B cell (primary cell): ENCODE data around the gene PSMD11. TPM values are rescaled to one million over a fixed set of nuclear protein-coding genes. Genes with fewer than 3 reads are reported as not detected.

ENCODE experiments used
- ATAC-seq: fragments of 200-7000 bp; cut with Tn5 transposase; one replicate; pipeline ENCODE4 v1.10.0; 2021; ENCODE audit warnings: low read depth, mild to moderate bottlenecking, moderate number of reproducible peaks, moderate library complexity
- CTCF ChIA-PET: fragments of 350-600 bp; sonication (Branson Sonifier 250); formaldehyde crosslinking; loops from one replicate; lab custom pipeline; 2021; ENCODE audit warnings: antibody characterized with exemption, inconsistent platforms; lab: Charles Lee
- POLR2A ChIA-PET: fragments of 350-600 bp; sonication (Branson Sonifier 250); formaldehyde crosslinking; loops from one replicate; lab custom pipeline; 2021; ENCODE audit warnings: antibody characterized with exemption; lab: Charles Lee
- DNase-seq: peaks from one replicate; pipeline ENCODE4 v3.0.0; 2013
- H2AFZ ChIP-seq: 2 replicates; pipeline ENCODE4 v1.6.1; 2012; ENCODE audit warnings: mild to moderate bottlenecking, low read depth, low read length; ENCODE audit not compliant: insufficient read depth, poor library complexity, severe bottlenecking
- H3K27ac ChIP-seq, 2 donors: 1 replicate in 1 of 2; 2 replicates in 1 of 2; pipeline ENCODE4 v1.5.1; 2012 to 2013; ENCODE audit warnings: low read length in 2 of 2, mild to moderate bottlenecking in 2 of 2, moderate library complexity in 1 of 2
- H3K27me3 ChIP-seq, 4 experiments: fragments of 200-600 bp in 1 of 4; sonication (generic) in 1 of 4; replicated peaks in 1 of 4; 1 replicate in 2 of 4; 2 replicates in 2 of 4; pipeline versions ENCODE4 v1.6.1 to v1.7.0; 2013 to 2016; ENCODE audit warnings: low read length in 3 of 4, mild to moderate bottlenecking in 2 of 4, mixed read lengths in 1 of 4, moderate library complexity in 1 of 4; ENCODE audit not compliant: insufficient read depth in 4 of 4, control insufficient read depth in 3 of 4; ENCODE audit errors: control extremely low read depth in 1 of 4
- H3K36me3 ChIP-seq, 2 experiments: replicated peaks in 1 of 2; 1 replicate in 1 of 2; 2 replicates in 1 of 2; pipeline versions ENCODE4 v1.6.1 to v1.7.1; 2013; ENCODE audit warnings: low read length in 1 of 2; ENCODE audit not compliant: insufficient read depth in 2 of 2, control insufficient read depth in 1 of 2; ENCODE audit errors: control extremely low read depth in 1 of 2, extremely low read depth in 1 of 2
- H3K4me1 ChIP-seq, 2 donors: fragments of 200-600 bp in 1 of 2; sonication (generic) in 1 of 2; 1 replicate in 1 of 2; 2 replicates in 1 of 2; pipeline versions ENCODE4 v1.5.1 to v1.6.1; 2013 to 2017; ENCODE audit warnings: low read length in 2 of 2; ENCODE audit not compliant: control insufficient read depth in 2 of 2, insufficient read depth in 2 of 2
- H3K4me2 ChIP-seq: replicated peaks from 2 replicates; pipeline ENCODE3; 2012; ENCODE audit warnings: mild to moderate bottlenecking, low read depth, low read length; ENCODE audit not compliant: poor library complexity, severe bottlenecking
- H3K4me3 ChIP-seq, 5 experiments: fragments of 200-600 bp in 1 of 5; sonication (generic) in 1 of 5; 1 replicate in 3 of 5; 2 replicates in 2 of 5; pipeline versions ENCODE4 v1.5.1 to v1.7.0; 2011 to 2016; ENCODE audit warnings: low read length in 4 of 5, mild to moderate bottlenecking in 4 of 5, low read depth in 2 of 5, control low read depth in 1 of 5, moderate library complexity in 1 of 5; ENCODE audit not compliant: insufficient read depth in 1 of 5; ENCODE audit errors: control extremely low read depth in 1 of 5, extremely low read depth in 1 of 5
- H3K79me2 ChIP-seq: fragments of 200-600 bp; sonication (generic); one replicate; pipeline ENCODE4 v1.6.0; 2016; ENCODE audit warnings: low read length; ENCODE audit not compliant: control insufficient read depth, insufficient read depth
- H3K9ac ChIP-seq: fragments of 200-600 bp; sonication (generic); 2 replicates; pipeline ENCODE4 v1.6.1; 2017; ENCODE audit warnings: mild to moderate bottlenecking, low read length, moderate library complexity
- H3K9me3 ChIP-seq, 3 donors: one replicate each; pipeline versions ENCODE4 v1.6.1 to v1.7.1; 2013; ENCODE audit warnings: low read length in 2 of 3; ENCODE audit not compliant: control insufficient read depth in 2 of 3, insufficient read depth in 1 of 3; ENCODE audit errors: control extremely low read depth in 1 of 3
- H4K20me1 ChIP-seq: 2 replicates; pipeline ENCODE4 v1.6.0; 2012; ENCODE audit warnings: mild to moderate bottlenecking, low read length; ENCODE audit not compliant: insufficient read depth, control insufficient read depth, poor library complexity, severe bottlenecking
- H3K27ac Mint-ChIP-seq: one replicate; pipeline ENCODE4 v1.8.0; 2021; ENCODE audit warnings: mixed read lengths
- H3K27me3 Mint-ChIP-seq: one replicate; pipeline ENCODE4 v1.8.0; 2021; ENCODE audit warnings: mixed read lengths
- H3K4me1 Mint-ChIP-seq: one replicate; pipeline ENCODE4 v1.8.0; 2021; ENCODE audit warnings: mixed read lengths
- H3K4me3 Mint-ChIP-seq: one replicate; pipeline ENCODE4 v1.8.0; 2021; ENCODE audit warnings: mixed read lengths
- H3K9me3 Mint-ChIP-seq: one replicate; pipeline ENCODE4 v1.8.0; 2022; ENCODE audit warnings: mixed read lengths; ENCODE audit not compliant: insufficient read depth
- CTCF ChIP-seq: fragments of 200-600 bp; IDR thresholded peaks from one replicate; pipeline ENCODE4 v1.8.0; 2022; ENCODE audit warnings: antibody characterized with exemption, mild to moderate bottlenecking
- EZH2 ChIP-seq: IDR thresholded peaks from 2 replicates; pipeline ENCODE4 v1.6.1; 2012; ENCODE audit warnings: borderline replicate concordance, low read depth, mild to moderate bottlenecking, moderate library complexity, low read length; ENCODE audit not compliant: insufficient read depth, poor library complexity, severe bottlenecking
- WGBS: methylation state at CpG from one replicate; pipeline ENCODE4 v1.1.5; 2013; ENCODE audit warnings: missing lambda C conversion rate; ENCODE audit not compliant: insufficient coverage; 5-methylcytosine and 5-hydroxymethylcytosine counted together
- intact Hi-C: fragments of 100-400 bp; cut with micrococcal nuclease; formaldehyde crosslinking; loops from one replicate; pipeline ENCODE4 v1.10.0; 2022
- polyA plus RNA-seq: library from polyadenylated mRNA; depleted of rRNA; stranded (reverse); fragments of >200 nt; gene quantifications from 2 replicates; pipeline ENCODE4 v1.2.3, GENCODE V29; 2012
- total RNA-seq, 2 donors: library from RNA; stranded (reverse); fragments of 120-200 nt in 1 of 2; gene quantifications; 1 replicate in 1 of 2; 2 replicates in 1 of 2; pipeline versions ENCODE4 v1.2.3 to v1.2.4, GENCODE V29; 2013 to 2022

PSMD11 gene
- total and polyA plus RNA-seq, 2 donors (not counting 1 experiment from before 2014, with no cell fraction given): 23.8 to 73.4 TPM

- H3K36me3 ChIP-seq: peaks cover 24 to 78% of the 10 kb centered on the region in 2 experiments
- no peak overlapping the region for H3K4me3 ChIP-seq
- TF ChIP-seq CTCF: no peak
- TF ChIP-seq EZH2: no peak
- Mint-ChIP-seq H3K4me1 (no peaks in the 10 kb centered on the region), H3K9me3 (no peaks in the 10 kb centered on the region), H3K4me3 (no peak overlapping the region), H3K27me3 (no peaks in the 10 kb centered on the region), H3K27ac (no peak overlapping the region)
- peaks cover 14% of the 10 kb centered on the region for H3K79me2 ChIP-seq
- H3K4me1 ChIP-seq: no peaks in the 10 kb centered on the region
- WGBS: 80% methylated on average over 1 of the region's 4 CpGs
- H3K27me3 ChIP-seq: no peaks in the 10 kb centered on the region
- H3K4me2 ChIP-seq: no peak overlapping the region
- intact Hi-C loops: no loop called here
- no peaks in the 10 kb centered on the region for H3K9me3 ChIP-seq
- POLR2A ChIA-PET: no interaction called here
- H3K27ac ChIP-seq: no peak overlapping the region
- CTCF ChIA-PET: interaction anchor here (0.7 to 8.4 kb wide), 4 partner anchors 9 to 110 kb away, joined by 3 to 66 read pairs (median 4); partner anchors contain the start of gene CDK5R1
- DNase-seq: no peak
- H2AFZ ChIP-seq: no peak overlapping the region
- no peak overlapping the region for H3K9ac ChIP-seq
- H4K20me1 ChIP-seq: peaks cover 4% of the 10 kb centered on the region
- no peak for ATAC-seq
Observed at GRCh38 chr17:32471652-32472051, 27.3 kb downstream of the PSMD11 start.

- no peaks in the 10 kb centered on the region for H3K27me3 ChIP-seq
- H3K4me2 ChIP-seq: no peak overlapping the region
- no peaks in the 10 kb centered on the region for H3K27me3 Mint-ChIP-seq
- no peak for ATAC-seq
- no peaks in the 10 kb centered on the region for H3K4me1 ChIP-seq
- no peaks in the 10 kb centered on the region for H3K4me1 Mint-ChIP-seq
- ChIA-PET CTCF (interaction anchor here (8.4 kb wide), 1 partner anchor 13 kb away, joined by 66 read pairs; no protein-coding TSS in a partner anchor), POLR2A (no interaction called here)
- no peak for TF ChIP-seq EZH2
- no peak for TF ChIP-seq CTCF
- H3K27ac Mint-ChIP-seq: no peak overlapping the region
- no peak overlapping the region for H3K4me3 ChIP-seq
- WGBS: 83% methylated on average over 1 of the region's 3 CpGs
- H3K9ac ChIP-seq: no peak overlapping the region
- intact Hi-C loops: no loop called here
- H2AFZ ChIP-seq: no peak overlapping the region
- DNase-seq: no peak
- H3K9me3 Mint-ChIP-seq: no peaks in the 10 kb centered on the region
- no peaks in the 10 kb centered on the region for H3K9me3 ChIP-seq
- no peaks in the 10 kb centered on the region for H3K79me2 ChIP-seq
- no peak overlapping the region for H3K27ac ChIP-seq
- H3K36me3 ChIP-seq: peaks cover 10 to 83% of the 10 kb centered on the region in 2 experiments
- no peak overlapping the region for H3K4me3 Mint-ChIP-seq
- peaks cover 4% of the 10 kb centered on the region for H4K20me1 ChIP-seq
Observed at GRCh38 chr17:32475258-32475657, 30.9 kb downstream of the PSMD11 start.
